OCI-LY1 (cell line): ENCODE measurements around the gene GANAB.
"Not testable (repeated sequence)": the region's sequence is repeated elsewhere in the genome, so short reads cannot be mapped to it uniquely, and the experiment has no call there.

ENCODE experiments used
- H2AFZ ChIP-seq: fragments of 200-600 bp; sonication (generic), shearing (Covaris generic); 2 replicates; pipeline ENCODE4 v1.6.0; 2014; ENCODE audit warnings: antibody characterized with exemption, mild to moderate bottlenecking, low read length
- H3F3A ChIP-seq: fragments of 200-600 bp; sonication (generic), shearing (Covaris generic); 2 replicates; pipeline ENCODE4 v1.6.0; 2014; ENCODE audit warnings: mild to moderate bottlenecking, antibody characterized with exemption, low read length, moderate library complexity; ENCODE audit not compliant: insufficient read depth
- H3K27ac ChIP-seq: fragments of 200-600 bp; sonication (generic); 2 replicates; pipeline ENCODE4 v1.5.1; 2014; ENCODE audit warnings: low read length, mixed run types, mild to moderate bottlenecking, low read depth; ENCODE audit not compliant: poor library complexity, severe bottlenecking
- H3K27me3 ChIP-seq: fragments of 200-600 bp; sonication (generic); 2 replicates; pipeline ENCODE4 v1.6.0; 2014; ENCODE audit warnings: antibody characterized with exemption, mild to moderate bottlenecking, low read length, moderate library complexity; ENCODE audit not compliant: insufficient read depth
- H3K36me3 ChIP-seq: fragments of 200-600 bp; sonication (generic); 2 replicates; pipeline ENCODE4 v1.6.1; 2014; ENCODE audit warnings: mild to moderate bottlenecking, antibody characterized with exemption, low read length, moderate library complexity, mixed read lengths; ENCODE audit not compliant: insufficient read depth
- H3K4me1 ChIP-seq: fragments of 200-600 bp; sonication (generic); 2 replicates; pipeline ENCODE4 v1.5.1; 2014; ENCODE audit warnings: mild to moderate bottlenecking, low read length, moderate library complexity; ENCODE audit not compliant: insufficient read depth, severe bottlenecking
- H3K4me2 ChIP-seq: fragments of 200-600 bp; sonication (generic), shearing (Covaris generic); 2 replicates; pipeline ENCODE4 v1.6.1; 2014; ENCODE audit warnings: low read length
- H3K4me3 ChIP-seq: fragments of 200-600 bp; sonication (generic); 2 replicates; pipeline ENCODE4 v1.5.1; 2014; ENCODE audit warnings: low read length, low read depth, mild to moderate bottlenecking, mixed read lengths; ENCODE audit not compliant: poor library complexity, severe bottlenecking
- H3K79me2 ChIP-seq: fragments of 200-600 bp; shearing (Covaris generic); 2 replicates; pipeline ENCODE4 v1.6.1; 2016; ENCODE audit warnings: mixed run types, low read length, mixed read lengths; ENCODE audit not compliant: insufficient read depth
- H3K9ac ChIP-seq: fragments of 200-600 bp; sonication (generic), shearing (Covaris generic); 2 replicates; pipeline ENCODE4 v1.6.1; 2014; ENCODE audit warnings: mild to moderate bottlenecking, low read length, mixed read lengths
- H3K9me2 ChIP-seq: fragments of 200-600 bp; sonication (generic), shearing (Covaris generic); 2 replicates; pipeline ENCODE4 v1.6.1; 2014; ENCODE audit warnings: low read depth, mild to moderate bottlenecking, low read length, mixed read lengths
- H3K9me3 ChIP-seq: fragments of 200-600 bp; shearing (Covaris generic); 2 replicates; pipeline ENCODE4 v1.6.1; 2014; ENCODE audit warnings: low read length, mixed read lengths
- H4K20me1 ChIP-seq: fragments of 200-600 bp; sonication (generic), shearing (Covaris generic); 2 replicates; pipeline ENCODE4 v1.6.0; 2016; ENCODE audit warnings: mild to moderate bottlenecking, low read length; ENCODE audit not compliant: insufficient read depth
- CTCF ChIP-seq: fragments of 200-600 bp; sonication (generic), shearing (Covaris generic); IDR thresholded peaks from 2 replicates; pipeline ENCODE4 v1.5.1; 2017; ENCODE audit warnings: mild to moderate bottlenecking, antibody characterized with exemption, low read length, moderate library complexity, mixed read lengths
- EZH2 ChIP-seq: fragments of 200-600 bp; sonication (generic), shearing (Covaris generic); IDR thresholded peaks from 2 replicates; pipeline ENCODE4 v1.8.0; 2017; ENCODE audit warnings: borderline replicate concordance, mixed run types, mild to moderate bottlenecking, antibody characterized with exemption, low read length, moderate library complexity, mixed read lengths

The GANAB gene

GRCh38 chr11:62652161-62653006 lies 6.0 kb upstream of the GANAB start:
- H3K79me2 ChIP-seq: peaks cover 18% of the 10 kb centered on the region

GRCh38 chr11:62650283-62650682 lies 3.9 kb upstream of the GANAB start:
- H4K20me1 ChIP-seq: not testable (repeated sequence)

More at GRCh38 chr11:62652161-62653006, 6.0 kb upstream of the GANAB start:
- H3K27ac ChIP-seq: peak overlapping the region; percentile 34
- no peaks in the 10 kb centered on the region for H4K20me1 ChIP-seq
- peaks cover 30% of the 10 kb centered on the region for H3K36me3 ChIP-seq
- H2AFZ ChIP-seq: no peak overlapping the region
- no peak for TF ChIP-seq CTCF
- TF ChIP-seq EZH2: no peak
- H3F3A ChIP-seq: no peaks in the 10 kb centered on the region
- peak overlapping the region; percentile 93 for H3K4me3 ChIP-seq
- H3K4me1 ChIP-seq: peaks cover 25% of the 10 kb centered on the region
- no peaks in the 10 kb centered on the region for H3K9me2 ChIP-seq
- no peaks in the 10 kb centered on the region for H3K27me3 ChIP-seq
- H3K9me3 ChIP-seq: no peaks in the 10 kb centered on the region
- peak overlapping the region; percentile 94 for H3K4me2 ChIP-seq
- peak overlapping the region; percentile 95 for H3K9ac ChIP-seq

GRCh38 chr11:62649486-62649885 lies 3.1 kb upstream of the GANAB start:
- H2AFZ ChIP-seq: no peak overlapping the region
- no peaks in the 10 kb centered on the region for H4K20me1 ChIP-seq
- no peak overlapping the region for H3K4me3 ChIP-seq
- peaks cover 32% of the 10 kb centered on the region for H3K79me2 ChIP-seq
- no peaks in the 10 kb centered on the region for H3F3A ChIP-seq
- TF ChIP-seq EZH2: no peak
- no peak for TF ChIP-seq CTCF
- peaks cover 42% of the 10 kb centered on the region for H3K4me1 ChIP-seq
- no peaks in the 10 kb centered on the region for H3K9me2 ChIP-seq
- no peak overlapping the region for H3K9ac ChIP-seq
- H3K27ac ChIP-seq: no peak overlapping the region
- H3K4me2 ChIP-seq: no peak overlapping the region
- H3K36me3 ChIP-seq: peaks cover 38% of the 10 kb centered on the region
- H3K9me3 ChIP-seq: no peaks in the 10 kb centered on the region
- no peaks in the 10 kb centered on the region for H3K27me3 ChIP-seq

More at GRCh38 chr11:62650283-62650682, 3.9 kb upstream of the GANAB start:
- not testable (repeated sequence) for H3K27me3 ChIP-seq, H3K9me2 ChIP-seq, H3K4me2 ChIP-seq, H3K27ac ChIP-seq, H3F3A ChIP-seq, H3K4me3 ChIP-seq, H2AFZ ChIP-seq, H3K9me3 ChIP-seq, H3K9ac ChIP-seq
- Histone ChIP-seq H3K36me3 (peaks cover 34% of the 10 kb centered on the region), H3K79me2 (peaks cover 25% of the 10 kb centered on the region), H3K4me1 (peaks cover 37% of the 10 kb centered on the region)
